Hepatocyte (in vitro differentiated cells): ENCODE measurements around the gene PLSCR3. TPM values are rescaled to one million over a fixed set of nuclear protein-coding genes. Genes with fewer than 3 reads are reported as not detected.
A peak's percentile ranks its signal among the peaks of the same experiment; 100 is the strongest.

Experiments
- DNase-seq: peaks from one replicate; pipeline ENCODE4 v3.0.0-alpha.2; 2016; ENCODE audit warnings: low spot score
- H2AFZ ChIP-seq: fragments of 200-600 bp; sonication (generic); 2 replicates; pipeline ENCODE4 v1.6.0; 2016; ENCODE audit warnings: antibody characterized with exemption, mild to moderate bottlenecking
- H3K27ac ChIP-seq: fragments of 200-600 bp; sonication (generic); 2 replicates; pipeline ENCODE4 v1.5.1; 2016; ENCODE audit warnings: mild to moderate bottlenecking
- H3K27me3 ChIP-seq: fragments of 200-600 bp; sonication (generic); 2 replicates; pipeline ENCODE4 v1.6.1; 2016
- H3K36me3 ChIP-seq: fragments of 200-600 bp; sonication (generic); replicated peaks from 2 replicates; pipeline ENCODE4 v1.5.1; 2016; ENCODE audit warnings: low read depth; ENCODE audit not compliant: insufficient read depth
- H3K4me1 ChIP-seq: fragments of 200-600 bp; sonication (generic); 2 replicates; pipeline ENCODE4 v1.5.1; 2016; ENCODE audit warnings: mild to moderate bottlenecking, moderate library complexity; ENCODE audit not compliant: insufficient read depth
- H3K4me2 ChIP-seq: fragments of 200-600 bp; sonication (generic); 2 replicates; pipeline ENCODE4 v1.6.0; 2016
- H3K4me3 ChIP-seq: fragments of 200-600 bp; sonication (generic); 2 replicates; pipeline ENCODE4 v1.5.1; 2016; ENCODE audit warnings: mild to moderate bottlenecking
- H3K79me2 ChIP-seq: fragments of 200-600 bp; sonication (generic); 2 replicates; pipeline ENCODE4 v1.6.0; 2017; ENCODE audit warnings: mild to moderate bottlenecking
- H3K9me2 ChIP-seq: fragments of 200-600 bp; sonication (generic); replicated peaks from 2 replicates; pipeline ENCODE4 v1.6.0; 2017; ENCODE audit warnings: mild to moderate bottlenecking; ENCODE audit not compliant: insufficient read depth
- H3K9me3 ChIP-seq: fragments of 200-600 bp; sonication (generic); 2 replicates; pipeline ENCODE4 v1.5.1; 2016; ENCODE audit warnings: low read depth, mild to moderate bottlenecking
- H4K20me1 ChIP-seq: fragments of 200-600 bp; sonication (generic); 2 replicates; pipeline ENCODE4 v1.6.0; 2016; ENCODE audit warnings: mild to moderate bottlenecking; ENCODE audit not compliant: insufficient read depth, poor library complexity, severe bottlenecking
- EZH2 ChIP-seq: fragments of 200-600 bp; sonication (generic); IDR thresholded peaks from 2 replicates; pipeline ENCODE4 v1.6.1; 2016; ENCODE audit warnings: antibody characterized with exemption, mild to moderate bottlenecking, borderline replicate concordance
- EZH2phosphoT487 ChIP-seq: fragments of 200-600 bp; sonication (generic); IDR thresholded peaks from one replicate; pipeline ENCODE4 v1.6.1; 2018; ENCODE audit warnings: antibody characterized with exemption, mild to moderate bottlenecking, low read depth, moderate library complexity; ENCODE audit not compliant: unreplicated experiment, severe bottlenecking
- WGBS: methylation state at CpG from one replicate; pipeline ENCODE4 v1.1.6; 2016; ENCODE audit warnings: low lambda C conversion rate; ENCODE audit errors: missing lambda C conversion rate; 5-methylcytosine and 5-hydroxymethylcytosine counted together
- polyA plus RNA-seq: library from polyadenylated mRNA; unstranded; fragments of >200 nt; fragmentation: Nextera tagmentation; extraction: Ambion mirVana; gene quantifications from 2 replicates; pipeline ENCODE4 v1.2.1, GENCODE V29; 2016
- total RNA-seq: library from RNA; depleted of rRNA; stranded (reverse); fragments of >200 nt; gene quantifications from 2 replicates; pipeline ENCODE4 v1.2.3, GENCODE V29; 2014
- TF ChIP-seq, protein P1 (sequence below): fragments of 200-600 bp; sonication (generic); IDR thresholded peaks from 2 replicates; pipeline ENCODE4 v1.5.1; 2016; ENCODE audit warnings: antibody characterized with exemption, mild to moderate bottlenecking; ENCODE audit not compliant: poor library complexity

PLSCR3 gene
- total and polyA plus RNA-seq, 2 experiments from 2014 or later: 17.6 to 59.6 TPM

DNA sequence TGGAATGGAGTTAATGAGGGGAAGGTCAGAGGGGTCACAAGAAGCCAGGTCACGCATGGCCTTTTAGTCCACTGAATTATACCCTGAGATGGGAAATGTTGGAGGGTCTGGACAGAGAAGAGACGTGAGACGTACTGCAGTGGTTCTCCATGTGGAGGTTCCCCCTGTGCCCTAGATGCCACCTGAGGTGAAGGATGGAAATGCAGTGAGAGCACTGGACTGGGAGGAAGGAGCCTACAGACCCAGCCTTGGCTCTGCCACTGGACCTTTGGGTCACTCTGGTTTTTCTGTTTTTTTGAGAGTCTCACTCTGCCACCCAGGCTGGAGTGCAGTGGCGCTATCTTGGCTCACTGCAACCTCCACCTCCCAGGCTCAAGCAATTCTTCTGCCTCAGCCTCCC is 1.8 kb upstream of the PLSCR3 start:
- TF ChIP-seq EZH2phosphoT487: no peak
- TF ChIP-seq, protein P1, sequence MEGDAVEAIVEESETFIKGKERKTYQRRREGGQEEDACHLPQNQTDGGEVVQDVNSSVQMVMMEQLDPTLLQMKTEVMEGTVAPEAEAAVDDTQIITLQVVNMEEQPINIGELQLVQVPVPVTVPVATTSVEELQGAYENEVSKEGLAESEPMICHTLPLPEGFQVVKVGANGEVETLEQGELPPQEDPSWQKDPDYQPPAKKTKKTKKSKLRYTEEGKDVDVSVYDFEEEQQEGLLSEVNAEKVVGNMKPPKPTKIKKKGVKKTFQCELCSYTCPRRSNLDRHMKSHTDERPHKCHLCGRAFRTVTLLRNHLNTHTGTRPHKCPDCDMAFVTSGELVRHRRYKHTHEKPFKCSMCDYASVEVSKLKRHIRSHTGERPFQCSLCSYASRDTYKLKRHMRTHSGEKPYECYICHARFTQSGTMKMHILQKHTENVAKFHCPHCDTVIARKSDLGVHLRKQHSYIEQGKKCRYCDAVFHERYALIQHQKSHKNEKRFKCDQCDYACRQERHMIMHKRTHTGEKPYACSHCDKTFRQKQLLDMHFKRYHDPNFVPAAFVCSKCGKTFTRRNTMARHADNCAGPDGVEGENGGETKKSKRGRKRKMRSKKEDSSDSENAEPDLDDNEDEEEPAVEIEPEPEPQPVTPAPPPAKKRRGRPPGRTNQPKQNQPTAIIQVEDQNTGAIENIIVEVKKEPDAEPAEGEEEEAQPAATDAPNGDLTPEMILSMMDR: no peak
- TF ChIP-seq EZH2: no peak
- no peaks in the 10 kb centered on the region for H3K9me3 ChIP-seq
- DNase-seq: no peak
- H3K79me2 ChIP-seq: peaks cover 10% of the 10 kb centered on the region
- no peaks in the 10 kb centered on the region for H4K20me1 ChIP-seq
- no peak overlapping the region for H3K27ac ChIP-seq
- H3K4me2 ChIP-seq: no peak overlapping the region
- no peak overlapping the region for H3K4me3 ChIP-seq
- H2AFZ ChIP-seq: no peak overlapping the region
- H3K4me1 ChIP-seq: peaks cover 9% of the 10 kb centered on the region
- 93% methylated on average over 4 of the region's 4 CpGs for WGBS
- no peaks in the 10 kb centered on the region for H3K36me3 ChIP-seq
- no peaks in the 10 kb centered on the region for H3K27me3 ChIP-seq
- no peaks in the 10 kb centered on the region for H3K9me2 ChIP-seq

DNA sequence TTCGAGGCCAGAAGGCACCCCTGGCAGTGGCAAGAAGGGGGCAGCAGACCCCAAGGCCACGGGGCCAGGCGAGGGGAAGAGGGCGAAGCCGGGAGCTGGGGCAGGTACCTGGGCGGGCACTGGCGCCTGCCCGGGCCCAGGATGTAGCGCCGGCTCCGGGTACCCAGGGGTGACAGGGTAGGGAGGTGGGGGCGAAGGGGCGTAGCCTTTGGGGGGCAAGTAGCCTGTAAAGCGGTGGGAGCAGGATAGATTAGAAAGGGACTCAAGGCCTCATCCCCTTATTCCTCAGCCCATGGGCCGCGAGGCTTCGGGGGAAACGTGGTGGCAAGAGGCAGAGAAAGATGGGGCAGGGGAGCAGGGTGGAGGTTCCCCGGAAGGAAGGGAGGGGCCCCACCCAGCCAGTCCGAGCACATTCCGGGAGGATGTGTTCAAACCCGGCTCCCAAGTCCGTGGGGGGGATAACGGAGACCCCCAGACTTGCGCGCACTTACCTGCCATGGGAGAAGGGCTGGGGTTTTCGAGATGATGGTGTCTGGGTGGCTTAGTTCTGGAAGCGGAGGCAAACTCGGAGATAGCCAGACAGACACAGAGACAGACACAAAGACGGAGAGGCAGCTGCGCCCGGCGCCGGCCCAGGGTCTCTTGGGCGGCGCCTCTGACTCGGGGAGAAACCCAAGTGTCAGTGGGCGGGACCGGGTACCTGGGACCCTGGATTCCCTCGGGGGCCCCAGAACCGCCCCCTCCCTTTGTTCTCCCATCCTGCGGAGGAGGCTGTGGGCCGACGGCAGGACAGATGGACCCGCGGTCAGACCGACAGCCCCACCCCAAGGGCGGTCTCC is 493 bp downstream of the PLSCR3 start:
- no peaks in the 10 kb centered on the region for H3K9me3 ChIP-seq
- TF ChIP-seq, protein P1: peak; percentile 21
- no peak for TF ChIP-seq EZH2phosphoT487
- no peak for TF ChIP-seq EZH2
- peak overlapping the region; percentile 94 for H3K4me2 ChIP-seq
- peak overlapping the region; percentile 95 for H3K27ac ChIP-seq
- H3K36me3 ChIP-seq: no peaks in the 10 kb centered on the region
- peak overlapping the region; percentile 95 for H3K4me3 ChIP-seq
- no peaks in the 10 kb centered on the region for H4K20me1 ChIP-seq
- peak; percentile 76 for DNase-seq
- H2AFZ ChIP-seq: peak overlapping the region; percentile 90
- H3K9me2 ChIP-seq: no peaks in the 10 kb centered on the region
- H3K27me3 ChIP-seq: no peaks in the 10 kb centered on the region
- H3K4me1 ChIP-seq: peaks cover 9% of the 10 kb centered on the region
- 6% methylated on average over 35 of the region's 48 CpGs for WGBS
- H3K79me2 ChIP-seq: peaks cover 10% of the 10 kb centered on the region

DNA sequence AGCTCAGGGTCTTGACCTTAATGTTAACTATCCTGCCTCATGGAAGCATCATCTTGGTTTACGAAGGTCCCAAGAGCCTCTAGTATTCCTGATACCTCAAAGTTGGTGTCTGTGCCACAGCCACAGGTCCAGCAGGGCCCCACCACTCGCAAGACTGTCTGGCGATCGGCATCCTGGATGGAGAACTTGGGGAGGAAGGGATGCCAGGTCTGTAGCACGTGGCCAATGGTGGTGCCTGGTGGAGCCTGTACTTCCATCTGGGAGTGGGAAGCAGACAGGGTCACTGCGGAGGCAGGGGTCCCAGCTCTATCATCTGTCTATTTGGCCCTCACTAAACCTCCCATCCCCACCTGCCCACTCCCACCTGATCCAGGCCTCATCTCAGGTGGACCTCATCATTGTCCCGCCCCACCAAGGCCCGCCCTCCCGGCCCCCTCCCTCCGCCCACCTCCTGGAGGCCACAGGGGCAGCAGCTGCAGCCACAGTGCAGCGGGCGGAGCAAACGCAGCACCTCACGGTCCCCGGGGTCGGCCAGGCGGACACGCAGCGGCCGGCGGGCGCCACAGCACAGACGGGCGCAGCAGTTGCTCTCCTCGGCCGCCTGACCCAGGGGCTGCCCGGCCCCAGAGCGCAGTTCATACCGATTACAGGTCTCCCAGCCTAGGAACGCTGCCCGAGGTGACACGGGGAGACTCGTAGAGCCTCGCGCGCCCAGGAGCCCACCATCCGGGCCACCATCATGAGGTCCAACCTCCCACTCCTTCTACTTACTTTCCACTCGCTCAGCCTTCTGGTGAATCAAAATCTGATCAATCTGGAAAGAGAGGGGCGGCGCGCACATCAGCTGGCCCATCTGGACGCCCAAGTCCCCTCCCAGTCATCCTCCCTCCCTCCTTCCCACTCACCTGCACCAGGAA is 1.4 kb downstream of the PLSCR3 start:
- no peak for DNase-seq
- H3K36me3 ChIP-seq: no peaks in the 10 kb centered on the region
- no peak overlapping the region for H2AFZ ChIP-seq
- H3K27me3 ChIP-seq: no peaks in the 10 kb centered on the region
- H3K4me1 ChIP-seq: peaks cover 9% of the 10 kb centered on the region
- TF ChIP-seq EZH2 (no peak), EZH2phosphoT487 (no peak)
- peak overlapping the region; percentile 94 for H3K4me2 ChIP-seq
- no peaks in the 10 kb centered on the region for H4K20me1 ChIP-seq
- H3K27ac ChIP-seq: peak overlapping the region; percentile 95
- peaks cover 10% of the 10 kb centered on the region for H3K79me2 ChIP-seq
- H3K4me3 ChIP-seq: peak overlapping the region; percentile 95
- WGBS: 59% methylated on average over 40 of the region's 42 CpGs
- no peaks in the 10 kb centered on the region for H3K9me2 ChIP-seq
- no peaks in the 10 kb centered on the region for H3K9me3 ChIP-seq
